ENCODE measurements around the gene KPNA2. TPM values are rescaled to one million over a fixed set of nuclear protein-coding genes. Genes with fewer than 3 reads are reported as not detected.

Gene KPNA2
- total RNA-seq, result 83.7 and 224 TPM in 2 replicates

GRCh38 chr17:68035523-68036303 is at the start of gene KPNA2:
TSS of gene KPNA2 (plus strand) at chr17:68035735. CDS start at chr17:68037133, 1,398 bp downstream.

GRCh38 chr17:67996301-67997171 is 39.0 kb upstream of the KPNA2 start, which contains the start of gene C17orf58:
TSS of gene C17orf58 (minus strand) at chr17:67996469. CDS start at chr17:67996198, 271 bp downstream.

Other genes with a start within 250 kb of the KPNA2 start
- 12.2 and 16.6 TPM in 2 replicates for gene BPTF, start 210.2 kb upstream of the KPNA2 start, total RNA-seq
- gene C17orf58, start 39.3 kb upstream of the KPNA2 start, total RNA-seq, result 10.2 and 10.7 TPM in 2 replicates
- 117 and 136 TPM in 2 replicates for gene AMZ2, start 212.3 kb downstream of the KPNA2 start, total RNA-seq